D721Med (cell line): Measurements from ENCODE around the gene MTPN.

ENCODE experiments used
- DNase-seq: peaks from one replicate; pipeline ENCODE4 v3.0.0; 2011; ENCODE audit warnings: low spot score; ENCODE audit not compliant: insufficient read length
- FAIRE-seq: peaks from 2 replicates; lab custom pipeline; 2011; peaks lifted over from hg19 to GRCh38; lab: Jason Lieb, UNC
- TF ChIP-seq, protein P1 (sequence below): IDR thresholded peaks from 2 replicates; pipeline ENCODE4 v1.5.1; 2012; ENCODE audit warnings: mild to moderate bottlenecking, control low read depth; ENCODE audit not compliant: insufficient read depth; ENCODE audit errors: missing control alignments

The MTPN gene

GRCh38 chr7:136000288-136000913 is 23.2 kb upstream of the MTPN start:
- FAIRE-seq (no peak), DNase-seq (no peak)
- TF ChIP-seq, protein P1, sequence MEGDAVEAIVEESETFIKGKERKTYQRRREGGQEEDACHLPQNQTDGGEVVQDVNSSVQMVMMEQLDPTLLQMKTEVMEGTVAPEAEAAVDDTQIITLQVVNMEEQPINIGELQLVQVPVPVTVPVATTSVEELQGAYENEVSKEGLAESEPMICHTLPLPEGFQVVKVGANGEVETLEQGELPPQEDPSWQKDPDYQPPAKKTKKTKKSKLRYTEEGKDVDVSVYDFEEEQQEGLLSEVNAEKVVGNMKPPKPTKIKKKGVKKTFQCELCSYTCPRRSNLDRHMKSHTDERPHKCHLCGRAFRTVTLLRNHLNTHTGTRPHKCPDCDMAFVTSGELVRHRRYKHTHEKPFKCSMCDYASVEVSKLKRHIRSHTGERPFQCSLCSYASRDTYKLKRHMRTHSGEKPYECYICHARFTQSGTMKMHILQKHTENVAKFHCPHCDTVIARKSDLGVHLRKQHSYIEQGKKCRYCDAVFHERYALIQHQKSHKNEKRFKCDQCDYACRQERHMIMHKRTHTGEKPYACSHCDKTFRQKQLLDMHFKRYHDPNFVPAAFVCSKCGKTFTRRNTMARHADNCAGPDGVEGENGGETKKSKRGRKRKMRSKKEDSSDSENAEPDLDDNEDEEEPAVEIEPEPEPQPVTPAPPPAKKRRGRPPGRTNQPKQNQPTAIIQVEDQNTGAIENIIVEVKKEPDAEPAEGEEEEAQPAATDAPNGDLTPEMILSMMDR: no peak

GRCh38 chr7:135998081-135998480 is 20.9 kb upstream of the MTPN start:
- no peak for FAIRE-seq
- TF ChIP-seq, protein P1: no peak
- DNase-seq: no peak

DNA sequence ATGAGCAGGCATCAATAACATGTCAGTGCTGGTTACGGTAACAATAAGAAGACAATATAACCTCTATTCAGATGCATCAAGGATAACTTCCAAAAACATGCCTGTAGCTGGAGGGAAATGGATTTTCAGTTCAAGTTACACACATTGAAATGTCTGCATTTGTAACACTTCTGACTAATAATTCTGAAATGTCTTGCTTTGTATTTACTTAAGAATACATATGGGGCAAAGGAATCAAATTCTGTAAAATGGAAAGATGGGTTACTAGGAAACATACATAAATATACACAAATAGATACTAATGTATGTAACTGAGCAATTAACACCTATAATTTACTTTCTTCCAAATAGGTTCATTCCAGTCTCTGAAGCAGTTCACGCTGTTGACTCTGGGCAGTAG is 18.6 kb upstream of the MTPN start:
- FAIRE-seq (no peak), DNase-seq (no peak)
- TF ChIP-seq, protein P1: no peak

DNA sequence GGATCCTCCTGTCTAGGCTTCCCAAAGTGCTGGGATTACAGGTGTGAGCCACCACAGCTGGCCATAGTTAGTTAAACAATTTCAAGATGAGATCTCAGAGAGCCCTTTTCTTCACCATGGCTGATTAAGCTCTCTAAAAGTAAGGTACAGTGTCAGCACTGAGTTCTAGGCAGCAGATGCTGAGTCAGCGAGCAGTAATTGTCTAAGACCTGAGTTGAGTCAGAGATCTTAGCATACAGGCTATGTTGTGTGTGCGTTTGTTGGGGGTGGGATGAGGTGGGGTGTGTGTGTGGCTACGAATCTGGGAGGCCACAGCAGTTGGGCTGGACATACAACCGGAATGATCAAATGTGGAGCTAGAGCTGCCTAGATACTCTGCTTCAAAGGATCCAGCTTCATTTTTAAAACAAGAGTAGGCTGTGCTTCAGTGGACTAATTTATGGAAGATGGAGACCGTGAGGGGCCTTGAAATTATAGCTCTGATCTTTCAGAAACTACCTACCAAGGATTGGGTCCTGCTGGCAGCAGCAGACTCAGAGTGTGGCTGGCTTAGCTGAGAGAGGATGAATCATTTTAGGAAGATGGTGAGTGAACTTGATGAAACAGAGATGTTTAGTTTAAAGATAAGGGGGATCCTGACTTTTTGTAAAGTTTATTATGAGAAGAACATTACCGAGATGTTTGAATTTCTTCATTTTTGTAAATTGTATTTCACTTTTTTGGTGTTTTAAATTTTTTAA is 17.5 kb upstream of the MTPN start:
- DNase-seq: no peak
- TF ChIP-seq, protein P1: no peak
- no peak for FAIRE-seq

GRCh38 chr7:135993950-135994349 is 16.8 kb upstream of the MTPN start:
- no peak for DNase-seq
- FAIRE-seq: no peak
- TF ChIP-seq, protein P1: no peak

GRCh38 chr7:135991906-135992305 is 14.7 kb upstream of the MTPN start:
- FAIRE-seq: no peak
- DNase-seq: no peak
- TF ChIP-seq, protein P1: no peak

DNA sequence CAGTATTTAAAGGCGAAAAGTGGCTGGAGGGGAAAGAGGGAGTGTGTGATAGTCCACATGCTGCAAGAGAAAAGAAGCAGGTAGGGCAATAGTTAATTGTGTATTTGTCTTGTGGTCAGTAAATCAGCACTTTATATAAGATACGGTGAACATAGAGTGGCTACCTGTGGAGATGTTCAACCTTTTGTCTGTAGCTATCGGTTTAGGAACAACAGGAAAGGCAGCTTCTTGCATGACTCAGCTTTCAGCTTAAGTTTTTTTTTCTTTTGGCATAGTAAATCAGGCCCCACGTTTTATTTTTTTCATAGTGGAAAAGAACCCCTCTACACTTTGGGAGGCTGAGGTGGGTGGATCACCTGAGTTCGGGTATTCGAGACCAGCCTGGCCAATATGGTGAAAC is 14.2 kb upstream of the MTPN start:
- no peak for FAIRE-seq
- DNase-seq: no peak
- TF ChIP-seq, protein P1: no peak
